AG09309 (cell line): ENCODE data around the gene SH2D3C.

ENCODE experiments used
- DNase-seq: peaks from one replicate; pipeline ENCODE4 v3.0.0-alpha.2; 2010; ENCODE audit warnings: low read depth
- H3K4me3 ChIP-seq: 2 replicates; pipeline ENCODE4 v1.5.1; 2011; ENCODE audit warnings: mild to moderate bottlenecking, low read depth, low read length, moderate library complexity; ENCODE audit not compliant: control insufficient read depth
- CTCF ChIP-seq: IDR thresholded peaks from 2 replicates; pipeline ENCODE4 v1.5.1; 2011; ENCODE audit warnings: mild to moderate bottlenecking, low read depth, low read length, inconsistent platforms; ENCODE audit not compliant: insufficient read depth, control insufficient read depth; ENCODE audit errors: missing control alignments

SH2D3C gene

GRCh38 chr9:127769101-127769500, 9.4 kb downstream of the SH2D3C start:
- no peak for TF ChIP-seq CTCF
- H3K4me3 ChIP-seq, result no peak overlapping the region
- DNase-seq, result no peak

- no peak for DNase-seq
- TF ChIP-seq CTCF, result no peak
- no peak overlapping the region for H3K4me3 ChIP-seq
Measured at GRCh38 chr9:127768698-127769097, 9.8 kb downstream of the SH2D3C start.

GRCh38 chr9:127767909-127768331, 10.5 kb downstream of the SH2D3C start:
- DNase-seq, result no peak
- H3K4me3 ChIP-seq, result no peak overlapping the region
- no peak for TF ChIP-seq CTCF

- DNase-seq, result no peak
Measured at GRCh38 chr9:127767410-127767809, 11.1 kb downstream of the SH2D3C start.

GRCh38 chr9:127765418-127765817, 13.0 kb downstream of the SH2D3C start:
- DNase-seq, result no peak
- no peak for TF ChIP-seq CTCF
- H3K4me3 ChIP-seq, result no peak overlapping the region

More at GRCh38 chr9:127767410-127767809, 11.1 kb downstream of the SH2D3C start:
- no peak overlapping the region for H3K4me3 ChIP-seq
- TF ChIP-seq CTCF, result no peak

GRCh38 chr9:127763918-127764384, 14.5 kb downstream of the SH2D3C start:
- H3K4me3 ChIP-seq, result no peak overlapping the region
- peak; percentile 18 for TF ChIP-seq CTCF
- DNase-seq, result no peak
